ENCODE measurements around the gene CFAP69.

Gene CFAP69

DNA sequence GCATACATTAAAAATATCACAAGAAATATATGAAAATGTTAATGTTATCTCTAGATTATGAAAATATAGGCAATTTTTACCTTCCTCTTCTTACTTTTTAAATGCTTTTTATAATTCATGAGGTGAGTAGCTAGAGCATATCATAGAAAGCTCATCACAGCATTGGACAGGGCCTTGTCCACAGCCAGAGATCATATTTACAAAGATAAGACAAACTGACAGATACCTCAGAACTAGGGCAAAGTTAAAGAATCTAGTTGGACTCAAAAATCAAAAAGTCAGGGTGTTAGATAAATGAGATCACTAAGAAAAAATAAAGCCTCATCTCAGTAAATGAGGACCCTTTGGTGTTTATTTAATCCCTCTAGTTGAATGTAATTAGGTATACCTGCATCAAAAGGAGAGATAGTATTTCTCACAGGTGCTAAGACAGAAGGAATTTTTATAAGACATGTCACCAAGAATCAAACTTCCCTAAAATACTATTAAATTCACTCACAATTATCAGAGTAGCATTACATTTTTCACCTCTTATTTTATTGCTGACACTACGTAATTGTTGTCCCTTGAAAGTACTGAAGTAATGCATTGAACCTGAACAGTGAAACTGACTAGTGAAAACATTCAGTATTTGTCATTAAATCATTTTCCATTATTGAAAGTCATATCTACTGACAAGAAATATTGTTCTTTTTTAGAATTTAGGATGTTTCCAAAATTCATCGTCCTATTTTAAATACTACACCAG lies 25.6 kb downstream of the CFAP69 start:
- no peaks in the 10 kb centered on the region for H3K36me3 ChIP-seq (ENCODE audit: insufficient read depth, insufficient read length, low read length)
- H3K4me1 ChIP-seq (ENCODE audit: insufficient read depth, insufficient read length) = no peaks in the 10 kb centered on the region
- H3K27me3 ChIP-seq (ENCODE audit: insufficient read depth, insufficient read length) = no peaks in the 10 kb centered on the region
- no peak overlapping the region for H3K9ac ChIP-seq (ENCODE audit: insufficient read length, low read depth)
- no peak for TF ChIP-seq SUZ12 (IDR thresholded peaks at IDR 0.05; ENCODE audit: extremely low read depth, insufficient read depth, insufficient read length)
- TF ChIP-seq ZNF274 (IDR thresholded peaks at IDR 0.05; ENCODE audit: low read depth, low read length) = no peak
- no peak for TF ChIP-seq YY1 (IDR thresholded peaks at IDR 0.05; ENCODE audit: insufficient read depth, insufficient read length)
- no peak for DNase-seq (ENCODE audit: low read depth, low spot score)
- H3K9me3 ChIP-seq (ENCODE audit: insufficient read depth, low read length) = no peaks in the 10 kb centered on the region
- H3K4me3 ChIP-seq (ENCODE audit: insufficient read length, low read depth) = no peak overlapping the region

DNA sequence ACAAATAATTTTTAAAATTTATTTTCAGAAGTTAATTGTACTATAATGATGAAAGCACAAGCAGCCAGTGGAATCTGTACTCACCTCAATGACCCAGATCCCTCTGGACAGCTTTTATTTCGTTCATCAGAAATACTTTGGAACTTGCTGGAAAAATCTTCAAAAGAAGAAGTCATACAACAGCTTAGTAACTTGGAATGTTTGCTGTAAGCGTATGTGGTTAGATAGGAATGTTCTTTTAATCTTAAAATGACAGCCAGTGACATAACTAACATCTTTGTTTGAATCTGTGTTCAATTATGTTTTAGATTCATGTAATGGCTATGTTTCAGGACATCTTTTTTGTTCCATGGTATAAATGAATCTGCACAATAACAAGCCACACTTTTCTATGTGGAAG lies 26.8 kb downstream of the CFAP69 start:
- H3K9me3 ChIP-seq (ENCODE audit: insufficient read depth, low read length) = no peaks in the 10 kb centered on the region
- no peak for TF ChIP-seq SUZ12 (IDR thresholded peaks at IDR 0.05; ENCODE audit: extremely low read depth, insufficient read depth, insufficient read length)
- no peak for TF ChIP-seq YY1 (IDR thresholded peaks at IDR 0.05; ENCODE audit: insufficient read depth, insufficient read length)
- TF ChIP-seq ZNF274 (IDR thresholded peaks at IDR 0.05; ENCODE audit: low read depth, low read length) = no peak
- no peak overlapping the region for H3K4me3 ChIP-seq (ENCODE audit: insufficient read length, low read depth)
- no peak overlapping the region for H3K9ac ChIP-seq (ENCODE audit: insufficient read length, low read depth)
- no peaks in the 10 kb centered on the region for H3K27me3 ChIP-seq (ENCODE audit: insufficient read depth, insufficient read length)
- no peak for DNase-seq (ENCODE audit: low read depth, low spot score)
- H3K4me1 ChIP-seq (ENCODE audit: insufficient read depth, insufficient read length) = no peaks in the 10 kb centered on the region
- no peaks in the 10 kb centered on the region for H3K36me3 ChIP-seq (ENCODE audit: insufficient read depth, insufficient read length, low read length)

DNA sequence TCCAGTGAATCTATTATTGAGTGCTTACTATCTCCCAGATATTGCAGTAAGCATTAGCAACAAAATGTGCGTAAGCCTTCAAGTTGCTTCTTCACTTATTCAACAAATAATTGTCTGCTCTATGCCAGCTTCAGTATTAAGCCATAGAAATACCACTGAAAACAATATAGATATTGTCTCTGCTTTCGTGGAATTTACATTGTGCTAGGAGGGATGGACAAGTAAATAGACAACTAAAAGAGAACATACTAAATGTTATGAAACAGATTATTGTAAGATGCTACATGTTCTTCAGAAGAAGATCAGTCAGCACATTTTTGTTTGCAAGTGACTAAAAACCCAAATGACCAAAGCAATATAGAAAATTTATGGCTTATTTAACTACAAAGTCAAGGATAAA lies 27.3 kb downstream of the CFAP69 start:
- Histone ChIP-seq H3K9ac (ENCODE audit: insufficient read length, low read depth) (no peak overlapping the region), H3K4me1 (ENCODE audit: insufficient read depth, insufficient read length) (no peaks in the 10 kb centered on the region)

DNA sequence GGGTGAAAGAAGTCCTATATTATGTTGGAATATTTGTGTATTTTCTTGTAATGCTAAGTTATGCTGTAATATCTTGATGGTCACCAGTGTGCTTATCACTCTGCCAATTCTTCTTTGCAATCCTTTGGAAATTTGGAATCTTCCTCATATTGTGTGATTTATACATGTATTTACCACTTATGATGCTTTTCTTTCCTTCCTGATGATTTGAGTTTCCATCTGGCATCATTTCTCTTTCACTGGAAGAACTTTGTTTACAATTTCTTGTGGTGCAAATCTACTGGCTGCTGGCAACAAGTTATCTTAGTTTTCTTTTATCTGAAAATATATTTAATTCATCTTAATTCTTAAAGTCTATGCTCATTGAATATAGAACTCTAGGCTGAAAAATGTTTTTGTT lies 29.2 kb downstream of the CFAP69 start:
- TF ChIP-seq ZNF274 (IDR thresholded peaks at IDR 0.05; ENCODE audit: low read depth, low read length) = no peak
- TF ChIP-seq YY1 (IDR thresholded peaks at IDR 0.05; ENCODE audit: insufficient read depth, insufficient read length) = no peak
- no peak for TF ChIP-seq SUZ12 (IDR thresholded peaks at IDR 0.05; ENCODE audit: extremely low read depth, insufficient read depth, insufficient read length)
- no peaks in the 10 kb centered on the region for H3K4me1 ChIP-seq (ENCODE audit: insufficient read depth, insufficient read length)

More for the DNA sequence above, 27.3 kb downstream of the CFAP69 start:
- no peaks in the 10 kb centered on the region for H3K27me3 ChIP-seq (ENCODE audit: insufficient read depth, insufficient read length)
- TF ChIP-seq YY1 (IDR thresholded peaks at IDR 0.05; ENCODE audit: insufficient read depth, insufficient read length) (no peak), ZNF274 (IDR thresholded peaks at IDR 0.05; ENCODE audit: low read depth, low read length) (no peak), SUZ12 (IDR thresholded peaks at IDR 0.05; ENCODE audit: extremely low read depth, insufficient read depth, insufficient read length) (no peak)
- H3K4me3 ChIP-seq (ENCODE audit: insufficient read length, low read depth) = no peak overlapping the region
- H3K9me3 ChIP-seq (ENCODE audit: insufficient read depth, low read length) = no peaks in the 10 kb centered on the region
- no peaks in the 10 kb centered on the region for H3K36me3 ChIP-seq (ENCODE audit: insufficient read depth, insufficient read length, low read length)
- no peak for DNase-seq (ENCODE audit: low read depth, low spot score)

DNA sequence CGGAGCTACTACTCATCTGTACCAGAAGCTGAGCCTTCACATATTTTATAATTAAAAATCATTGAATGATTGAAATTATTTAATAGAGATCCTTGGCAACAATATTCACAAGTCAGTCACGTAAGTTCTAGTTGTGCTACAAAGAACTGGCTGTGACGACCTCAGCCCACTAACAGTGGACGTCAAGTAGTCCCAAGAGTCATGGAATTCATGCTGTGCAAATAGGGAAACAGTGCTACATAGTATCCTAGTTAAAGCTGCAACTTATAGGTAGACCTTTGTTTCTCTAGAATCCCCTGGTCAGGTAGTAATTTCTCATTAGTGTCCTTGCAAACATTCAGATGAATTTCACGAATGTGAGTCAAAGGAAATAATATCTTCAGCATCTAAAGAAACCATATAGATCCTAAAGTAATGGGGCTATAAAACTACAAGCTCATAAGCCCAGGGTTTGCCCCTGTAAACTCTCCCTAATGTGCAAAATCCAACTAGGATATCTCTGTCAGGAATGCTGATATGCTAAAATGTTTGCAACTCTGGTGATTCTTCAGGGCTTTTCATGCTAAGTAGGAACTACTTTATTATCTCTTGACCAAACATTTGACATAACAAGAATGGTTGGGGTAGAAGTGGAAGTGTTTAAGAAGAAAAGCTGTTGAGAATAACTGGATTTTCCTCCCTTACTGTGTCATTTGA lies 31.2 kb downstream of the CFAP69 start:
- DNase-seq (ENCODE audit: low read depth, low spot score) = no peak
- TF ChIP-seq YY1 (IDR thresholded peaks at IDR 0.05; ENCODE audit: insufficient read depth, insufficient read length) (no peak), ZNF274 (IDR thresholded peaks at IDR 0.05; ENCODE audit: low read depth, low read length) (no peak), SUZ12 (IDR thresholded peaks at IDR 0.05; ENCODE audit: extremely low read depth, insufficient read depth, insufficient read length) (no peak)
- Histone ChIP-seq H3K9me3 (ENCODE audit: insufficient read depth, low read length) (no peaks in the 10 kb centered on the region), H3K27me3 (ENCODE audit: insufficient read depth, insufficient read length) (no peaks in the 10 kb centered on the region), H3K36me3 (ENCODE audit: insufficient read depth, insufficient read length, low read length) (no peaks in the 10 kb centered on the region), H3K4me3 (ENCODE audit: insufficient read length, low read depth) (no peak overlapping the region), H3K9ac (ENCODE audit: insufficient read length, low read depth) (no peak overlapping the region), H3K4me1 (ENCODE audit: insufficient read depth, insufficient read length) (no peaks in the 10 kb centered on the region)

More for the DNA sequence above, 29.2 kb downstream of the CFAP69 start:
- Histone ChIP-seq H3K36me3 (ENCODE audit: insufficient read depth, insufficient read length, low read length) (no peaks in the 10 kb centered on the region), H3K4me3 (ENCODE audit: insufficient read length, low read depth) (no peak overlapping the region), H3K9ac (ENCODE audit: insufficient read length, low read depth) (no peak overlapping the region), H3K9me3 (ENCODE audit: insufficient read depth, low read length) (no peaks in the 10 kb centered on the region), H3K27me3 (ENCODE audit: insufficient read depth, insufficient read length) (no peaks in the 10 kb centered on the region)
- DNase-seq (ENCODE audit: low read depth, low spot score) = no peak

DNA sequence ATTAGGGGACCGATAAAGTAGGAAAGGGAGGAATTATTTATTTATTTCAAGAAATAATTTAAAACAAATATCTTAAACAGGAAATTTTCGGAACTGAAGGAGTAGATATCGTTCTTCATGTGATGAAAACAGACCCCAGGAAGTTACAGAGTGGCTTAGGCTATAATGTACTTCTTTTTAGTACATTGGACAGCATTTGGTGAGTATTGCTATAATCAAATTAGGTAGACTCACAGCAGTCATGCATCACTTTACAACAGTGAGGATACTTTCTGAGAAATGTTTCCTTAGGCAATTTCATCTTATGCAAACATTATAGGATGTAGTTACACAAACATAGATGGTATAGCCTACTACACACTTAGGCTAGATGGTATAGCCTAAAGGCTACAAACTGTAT lies 43.2 kb downstream of the CFAP69 start:
- Histone ChIP-seq H3K4me3 (ENCODE audit: insufficient read length, low read depth) (no peak overlapping the region), H3K9me3 (ENCODE audit: insufficient read depth, low read length) (peaks cover 6% of the 10 kb centered on the region; the same call in 1 of the 2 replicates), H3K9ac (ENCODE audit: insufficient read length, low read depth) (no peak overlapping the region), H3K36me3 (ENCODE audit: insufficient read depth, insufficient read length, low read length) (no peaks in the 10 kb centered on the region), H3K4me1 (ENCODE audit: insufficient read depth, insufficient read length) (no peaks in the 10 kb centered on the region), H3K27me3 (ENCODE audit: insufficient read depth, insufficient read length) (no peaks in the 10 kb centered on the region)
- DNase-seq (ENCODE audit: low read depth, low spot score) = no peak
- TF ChIP-seq YY1 (IDR thresholded peaks at IDR 0.05; ENCODE audit: insufficient read depth, insufficient read length) = no peak
- no peak for TF ChIP-seq SUZ12 (IDR thresholded peaks at IDR 0.05; ENCODE audit: extremely low read depth, insufficient read depth, insufficient read length)
- TF ChIP-seq ZNF274 (IDR thresholded peaks at IDR 0.05; ENCODE audit: low read depth, low read length) = no peak
